Measurements from ENCODE around the gene RNU5D-1. TPM values are rescaled to one million over a fixed set of nuclear protein-coding genes. Genes with fewer than 3 reads are reported as not detected.

Gene RNU5D-1
- total and polyA plus RNA-seq, 2 of the 13 experiments (the other 11 are each of a cell fraction or from before 2014, with no cell fraction given), result 165 TPM; not detected in 1

- no peak for TF ChIP-seq ZBTB37 (CRISPR knock-in tag; IDR thresholded peaks at IDR 0.05)
- TF ChIP-seq PBX2 (CRISPR knock-in tag; IDR thresholded peaks at IDR 0.05), result no peak
- no peak for TF ChIP-seq XRCC5 (optimal IDR thresholded peaks at IDR 0.05; ENCODE audit: low read length)
- no peak for TF ChIP-seq KDM3A (CRISPR knock-in tag; IDR thresholded peaks at IDR 0.05; ENCODE audit: low read depth)
- TF ChIP-seq ZNF431 (CRISPR knock-in tag; IDR thresholded peaks at IDR 0.05; ENCODE audit: borderline replicate concordance, low read depth), result 0 out of 2 replicates have a peak, but pooled peaks have one; percentile 62
- TF ChIP-seq KLF13 (CRISPR knock-in tag; IDR thresholded peaks at IDR 0.05), result no peak
- TF ChIP-seq MXD3 (CRISPR knock-in tag; IDR thresholded peaks at IDR 0.05), result no peak
- TF ChIP-seq STAT5B (CRISPR knock-in tag; IDR thresholded peaks at IDR 0.05), result no peak
- no peak for TF ChIP-seq TP53 (CRISPR knock-in tag; conservative IDR thresholded peaks at IDR 0.05)
- no peak for TF ChIP-seq RNF2 (conservative IDR thresholded peaks at IDR 0.05; ENCODE audit: low read depth)
- no peak for TF ChIP-seq MAF1 (CRISPR knock-in tag; IDR thresholded peaks at IDR 0.05; ENCODE audit: borderline replicate concordance)
- no peak for TF ChIP-seq RAD51 (IDR thresholded peaks at IDR 0.05; ENCODE audit: borderline replicate concordance)
- no peak for TF ChIP-seq THYN1 (CRISPR knock-in tag; IDR thresholded peaks at IDR 0.05; ENCODE audit: borderline replicate concordance, low read depth)
- TF ChIP-seq TBL1XR1 (IDR thresholded peaks at IDR 0.05; ENCODE audit: borderline replicate concordance, low read length, partially characterized antibody), result peak; percentile 32
- no peak for TF ChIP-seq ZNF720 (CRISPR knock-in tag; IDR thresholded peaks at IDR 0.05)
- peak; percentile 98 for TF ChIP-seq DPF2 (CRISPR knock-in tag; IDR thresholded peaks at IDR 0.05; ENCODE audit: borderline replicate concordance, low read depth)
- peak; percentile 92; the same call in 1 of the 2 replicates for TF ChIP-seq MEF2D (CRISPR knock-in tag; IDR thresholded peaks at IDR 0.05)
- 0 out of 2 replicates have a peak, but pooled peaks have one; percentile 72 for TF ChIP-seq ZNF44 (CRISPR knock-in tag; IDR thresholded peaks at IDR 0.05)
- peak; percentile 88; the same call in 1 of the 2 replicates for TF ChIP-seq ZNF746 (CRISPR knock-in tag; IDR thresholded peaks at IDR 0.05)
- peak; percentile 90; the same call in 1 of the 2 replicates for TF ChIP-seq HDAC2 (CRISPR knock-in tag; IDR thresholded peaks at IDR 0.05)
- TF ChIP-seq MTA1 (CRISPR knock-in tag; IDR thresholded peaks at IDR 0.05; ENCODE audit: borderline replicate concordance), result no peak
- no peak for TF ChIP-seq DZIP1 (CRISPR knock-in tag; IDR thresholded peaks at IDR 0.05)
- TF ChIP-seq PHF8 (CRISPR knock-in tag; IDR thresholded peaks at IDR 0.05), result peak; percentile 54
- TF ChIP-seq ETV5 (CRISPR knock-in tag; IDR thresholded peaks at IDR 0.05; ENCODE audit: borderline replicate concordance), result peak; percentile 99
- peak; percentile 64; the same call in 1 of the 2 replicates for TF ChIP-seq ZNF749 (CRISPR knock-in tag; IDR thresholded peaks at IDR 0.05; ENCODE audit: borderline replicate concordance)
Measured at GRCh38 chr1:44681905-44682882, 48.8 kb downstream of the RNU5D-1 start (continued).

All from HepG2 (cell line).